Nephron (organoid): ENCODE data around the gene UAP1L1.

ENCODE experiments used
- H3K27ac Mint-ChIP-seq, 3 experiments: 2 replicates each; pipeline ENCODE4 v1.8.0; 2020; ENCODE audit warnings: mixed read lengths in 3 of 3, mild to moderate bottlenecking in 2 of 3, moderate library complexity in 1 of 3
- H3K27me3 Mint-ChIP-seq: 2 replicates; pipeline ENCODE4 v1.8.0; 2021; ENCODE audit warnings: low read depth, mild to moderate bottlenecking, moderate library complexity, mixed read lengths
- H3K36me3 Mint-ChIP-seq: 2 replicates; pipeline ENCODE4 v1.8.0; 2020; ENCODE audit warnings: low read depth, mixed read lengths
- H3K4me1 Mint-ChIP-seq: 2 replicates; pipeline ENCODE4 v1.8.0; 2020; ENCODE audit warnings: mixed read lengths
- H3K4me3 Mint-ChIP-seq, 3 experiments: 2 replicates each; pipeline ENCODE4 v1.8.0; 2020; ENCODE audit warnings: mild to moderate bottlenecking in 3 of 3, mixed read lengths in 3 of 3, moderate library complexity in 2 of 3
- H3K9me3 Mint-ChIP-seq: 2 replicates; pipeline ENCODE4 v1.8.0; 2020; ENCODE audit warnings: mixed read lengths
- CTCF ChIP-seq, 3 experiments: fragments of 200-600 bp; sonication (generic); IDR thresholded peaks; one replicate each; pipeline ENCODE4 v1.5.0; 2021; ENCODE audit warnings: antibody characterized with exemption in 3 of 3; ENCODE audit not compliant: unreplicated experiment in 3 of 3

UAP1L1 gene

GRCh38 chr9:137126786-137127185 is 49.5 kb downstream of the UAP1L1 start:
- Mint-ChIP-seq H3K27me3 (peaks cover 9% of the 10 kb centered on the region), H3K9me3 (no peaks in the 10 kb centered on the region), H3K27ac (peak overlapping the region in 1 of 3 experiments; percentile 4), H3K36me3 (no peaks in the 10 kb centered on the region), H3K4me1 (peaks cover 23% of the 10 kb centered on the region), H3K4me3 (peak overlapping the region in 2 of 3 experiments; percentile 62 to 89)
- TF ChIP-seq CTCF (IDR thresholded peaks at IDR 0.05; ENCODE audit: unreplicated experiment in 3 of 3), result no peak

GRCh38 chr9:137127301-137128157 is 50.2 kb downstream of the UAP1L1 start:
- H3K36me3 Mint-ChIP-seq, result no peaks in the 10 kb centered on the region
- peaks cover 23% of the 10 kb centered on the region for H3K4me1 Mint-ChIP-seq
- no peak for TF ChIP-seq CTCF (IDR thresholded peaks at IDR 0.05; ENCODE audit: unreplicated experiment in 3 of 3)
- H3K4me3 Mint-ChIP-seq, result peak overlapping the region; percentile 86 to 89 (median 89)
- peaks cover 12% of the 10 kb centered on the region for H3K27me3 Mint-ChIP-seq
- peak overlapping the region; percentile 78 to 91 (median 90) for H3K27ac Mint-ChIP-seq
- H3K9me3 Mint-ChIP-seq, result no peaks in the 10 kb centered on the region

- Mint-ChIP-seq H3K36me3 (no peaks in the 10 kb centered on the region), H3K27me3 (peaks cover 19% of the 10 kb centered on the region), H3K4me3 (peak overlapping the region; percentile 86 to 89 (median 89)), H3K4me1 (peaks cover 23% of the 10 kb centered on the region), H3K9me3 (peaks cover 3% of the 10 kb centered on the region), H3K27ac (peak overlapping the region; percentile 78 to 91 (median 90))
- TF ChIP-seq CTCF (IDR thresholded peaks at IDR 0.05; ENCODE audit: unreplicated experiment in 3 of 3), result no peak
Observed at GRCh38 chr9:137128158-137128861, 51.0 kb downstream of the UAP1L1 start.

GRCh38 chr9:137128862-137129455 is 51.6 kb downstream of the UAP1L1 start:
- TF ChIP-seq CTCF (IDR thresholded peaks at IDR 0.05; ENCODE audit: unreplicated experiment in 3 of 3), result no peak
- H3K4me3 Mint-ChIP-seq, result peak overlapping the region; percentile 86 to 89 (median 89)
- peaks cover 23% of the 10 kb centered on the region for H3K4me1 Mint-ChIP-seq
- H3K9me3 Mint-ChIP-seq, result peaks cover 3% of the 10 kb centered on the region
- no peaks in the 10 kb centered on the region for H3K36me3 Mint-ChIP-seq
- H3K27ac Mint-ChIP-seq, result peak overlapping the region; percentile 78 to 91 (median 90)
- peaks cover 24% of the 10 kb centered on the region for H3K27me3 Mint-ChIP-seq

- Mint-ChIP-seq H3K27ac (peak overlapping the region in 2 of 3 experiments; percentile 83 to 86), H3K4me1 (peaks cover 23% of the 10 kb centered on the region), H3K9me3 (peaks cover 3% of the 10 kb centered on the region), H3K27me3 (peaks cover 29% of the 10 kb centered on the region), H3K4me3 (peak overlapping the region; percentile 86 to 93 (median 89)), H3K36me3 (no peaks in the 10 kb centered on the region)
- no peak for TF ChIP-seq CTCF (IDR thresholded peaks at IDR 0.05; ENCODE audit: unreplicated experiment in 3 of 3)
Observed at GRCh38 chr9:137129456-137130175, 52.3 kb downstream of the UAP1L1 start.
